IPS-20b (cell line): ENCODE data around the gene SRD5A2.
"Not testable (repeated sequence)": the region's sequence is repeated elsewhere in the genome, so short reads cannot be mapped to it uniquely, and the experiment has no call there.

ENCODE experiments used
- H3K27ac ChIP-seq: one replicate; pipeline ENCODE4 v1.5.1; 2013; ENCODE audit warnings: low read length
- H3K27me3 ChIP-seq: 2 replicates; pipeline ENCODE4 v1.6.1; 2013; ENCODE audit warnings: mild to moderate bottlenecking, low read length, inconsistent platforms; ENCODE audit not compliant: insufficient read depth
- H3K36me3 ChIP-seq: 2 replicates; pipeline ENCODE4 v1.6.1; 2013; ENCODE audit warnings: low read depth, mild to moderate bottlenecking, inconsistent platforms, low read length, moderate library complexity; ENCODE audit not compliant: insufficient read depth
- H3K4me1 ChIP-seq: 2 replicates; pipeline ENCODE4 v1.6.1; 2013; ENCODE audit warnings: mild to moderate bottlenecking, control low read depth, inconsistent platforms, low read length, moderate library complexity; ENCODE audit not compliant: insufficient read depth
- H3K4me3 ChIP-seq: 2 replicates; pipeline ENCODE4 v1.5.1; 2013; ENCODE audit warnings: mild to moderate bottlenecking, low read length, inconsistent platforms
- H3K9ac ChIP-seq: 2 replicates; pipeline ENCODE4 v1.6.1; 2013; ENCODE audit warnings: low read depth, mild to moderate bottlenecking, inconsistent platforms, low read length, moderate library complexity
- H3K9me3 ChIP-seq: 2 replicates; pipeline ENCODE4 v1.6.1; 2013; ENCODE audit warnings: mild to moderate bottlenecking, low read depth, low read length, inconsistent platforms; ENCODE audit not compliant: insufficient read depth

Gene SRD5A2

DNA sequence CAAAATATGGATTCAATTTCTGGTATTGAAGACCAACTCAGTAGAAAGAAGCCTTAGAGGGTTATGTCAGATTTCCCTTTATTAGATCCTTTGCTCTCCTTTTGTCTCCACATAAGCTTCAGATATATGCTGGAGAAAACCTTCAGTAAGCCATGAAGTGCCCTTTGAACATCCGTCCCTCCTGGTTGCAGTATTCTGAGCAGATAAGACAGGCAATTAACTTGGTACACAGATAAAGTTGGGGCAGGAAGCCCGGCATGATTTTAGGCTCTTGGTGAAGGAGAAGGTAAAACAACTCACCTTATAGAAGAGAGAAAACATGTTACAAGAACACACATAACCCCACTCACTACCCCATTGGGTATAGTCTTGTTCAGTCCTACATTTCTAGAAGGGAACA lies 76.4 kb downstream of the SRD5A2 start:
- Histone ChIP-seq H3K9ac (no peak overlapping the region), H3K4me1 (no peaks in the 10 kb centered on the region), H3K4me3 (no peak overlapping the region), H3K27ac (no peak overlapping the region), H3K36me3 (no peaks in the 10 kb centered on the region), H3K9me3 (no peaks in the 10 kb centered on the region), H3K27me3 (no peaks in the 10 kb centered on the region)

DNA sequence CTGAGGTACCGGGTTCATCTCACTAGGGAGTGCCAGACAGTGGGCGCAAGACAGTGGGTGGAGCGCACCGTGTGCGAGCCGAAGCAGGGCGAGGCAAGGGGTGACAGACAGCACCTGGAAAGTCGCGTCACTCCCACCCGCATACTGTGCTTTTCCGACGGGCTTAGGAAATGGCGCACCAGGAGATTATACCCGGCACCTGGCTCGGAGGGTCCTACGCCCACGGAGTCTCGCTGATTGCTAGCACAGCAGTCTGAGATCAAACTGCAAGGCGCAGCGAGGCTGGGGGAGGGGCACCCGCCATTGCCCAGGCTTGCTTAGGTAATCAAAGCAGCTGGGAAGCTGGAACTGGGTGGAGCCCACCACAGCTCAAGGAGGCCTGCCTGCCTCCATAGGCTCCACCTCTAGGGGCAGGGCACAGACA lies 84.3 kb downstream of the SRD5A2 start:
- Histone ChIP-seq H3K4me3 (peak overlapping the region; percentile 74), H3K9ac (peak overlapping the region; percentile 69; the same call in 1 of the 2 replicates)
- H3K4me1 ChIP-seq, H3K9me3 ChIP-seq, H3K27me3 ChIP-seq, H3K36me3 ChIP-seq, H3K27ac ChIP-seq: not testable (repeated sequence)

DNA sequence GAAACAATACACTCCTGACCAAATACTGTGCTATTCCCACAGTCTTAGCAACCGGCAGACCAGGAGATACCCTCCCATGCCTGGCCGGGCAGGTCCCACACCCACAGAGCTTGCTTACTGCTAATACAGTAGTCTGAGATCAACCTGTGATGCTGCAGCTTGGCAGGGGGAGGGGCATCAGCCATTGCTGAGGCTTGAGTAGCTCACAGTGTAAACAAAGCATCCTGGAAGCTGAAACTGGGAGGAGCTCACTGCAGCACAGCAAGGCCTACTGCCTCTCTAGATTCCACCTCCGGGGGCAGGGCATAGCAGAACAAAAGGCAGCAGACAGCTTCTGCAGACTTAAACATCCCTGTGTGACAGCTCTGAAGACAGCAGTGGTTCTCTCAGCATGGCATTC lies 91.4 kb downstream of the SRD5A2 start:
- peak overlapping the region; percentile 43 for H3K4me3 ChIP-seq
- H3K9me3 ChIP-seq, H3K27me3 ChIP-seq, H3K36me3 ChIP-seq, H3K4me1 ChIP-seq: not testable (repeated sequence)
- H3K27ac ChIP-seq: peak overlapping the region; percentile 38
- peak overlapping the region; percentile 53 for H3K9ac ChIP-seq

DNA sequence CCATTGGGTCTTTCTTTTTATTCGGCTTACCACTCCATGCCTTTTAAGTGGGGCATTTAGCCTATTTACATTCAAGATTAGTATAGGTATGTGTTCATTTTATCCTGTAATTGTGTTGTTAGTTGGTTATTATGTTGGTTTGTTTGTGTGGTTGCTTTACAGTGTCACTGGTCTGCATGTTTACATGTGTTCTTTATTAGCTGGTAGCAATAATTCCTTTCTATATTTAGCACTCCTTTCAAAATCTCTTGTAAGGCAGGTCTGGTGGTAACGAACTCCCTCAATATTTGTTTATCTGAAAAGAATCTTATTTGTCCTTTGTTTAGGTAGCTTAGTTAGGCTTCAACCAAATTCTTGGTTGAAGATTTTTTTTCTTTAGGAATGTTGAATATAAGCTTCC lies 97.5 kb downstream of the SRD5A2 start:
- Histone ChIP-seq H3K4me3 (no peak overlapping the region), H3K9me3 (no peaks in the 10 kb centered on the region), H3K4me1 (no peaks in the 10 kb centered on the region), H3K9ac (no peak overlapping the region), H3K27me3 (no peaks in the 10 kb centered on the region), H3K36me3 (no peaks in the 10 kb centered on the region), H3K27ac (no peak overlapping the region)

DNA sequence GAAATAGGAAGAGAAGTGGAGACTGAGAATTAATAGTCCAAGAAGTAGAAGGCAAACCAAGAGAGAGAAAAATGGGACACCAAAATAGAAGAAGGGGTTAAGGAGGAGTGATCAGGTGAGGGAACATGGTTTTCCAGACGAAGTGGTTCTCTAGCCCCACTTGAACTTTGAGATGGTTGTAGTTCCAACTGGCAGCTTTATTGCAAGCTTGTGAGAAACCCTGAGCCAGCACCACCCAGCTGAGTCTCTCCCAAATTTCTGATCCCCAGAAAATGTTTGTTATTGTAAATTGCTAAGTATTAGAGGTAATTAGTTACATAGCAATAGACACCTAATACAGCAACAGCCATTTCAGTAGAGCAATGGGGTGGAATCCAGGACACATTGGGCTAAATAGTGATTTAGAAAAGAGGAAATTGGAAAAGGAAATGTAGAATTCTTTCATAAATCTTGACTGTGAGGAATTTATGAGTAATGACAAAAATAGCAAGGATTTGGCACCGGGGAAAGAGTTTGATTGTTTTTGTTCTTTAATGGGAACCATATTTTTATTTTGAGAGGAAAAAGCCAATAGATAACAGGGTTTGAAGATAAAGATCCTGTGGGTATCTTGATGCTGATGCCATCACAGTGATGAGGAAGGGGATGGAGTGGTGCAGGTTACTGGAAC lies 104.1 kb downstream of the SRD5A2 start:
- Histone ChIP-seq H3K36me3 (no peaks in the 10 kb centered on the region), H3K4me3 (no peak overlapping the region), H3K27ac (no peak overlapping the region), H3K4me1 (no peaks in the 10 kb centered on the region), H3K9me3 (no peaks in the 10 kb centered on the region; the same call in 1 of the 2 replicates), H3K9ac (no peak overlapping the region), H3K27me3 (no peaks in the 10 kb centered on the region)

DNA sequence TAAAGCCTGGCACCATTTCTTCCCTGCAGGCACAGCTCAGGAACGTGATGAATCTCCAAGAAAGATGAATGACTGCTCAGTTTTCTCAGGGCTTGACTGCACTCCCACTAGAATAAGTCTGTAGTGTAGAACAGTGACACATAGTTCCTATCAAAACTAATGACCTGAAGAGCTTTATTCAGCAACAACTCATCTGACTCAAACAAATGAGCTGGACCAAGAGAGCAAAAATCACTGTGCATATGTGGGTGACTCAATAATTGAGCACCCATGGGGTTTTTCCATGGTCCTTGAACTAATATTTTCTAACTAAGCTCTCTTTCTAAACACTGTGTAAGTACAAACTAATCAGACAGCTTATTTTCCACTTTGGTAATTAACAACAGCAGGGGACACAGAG lies 105.0 kb downstream of the SRD5A2 start:
- Histone ChIP-seq H3K4me3 (no peak overlapping the region), H3K27ac (no peak overlapping the region), H3K36me3 (no peaks in the 10 kb centered on the region), H3K9me3 (no peaks in the 10 kb centered on the region; the same call in 1 of the 2 replicates), H3K9ac (no peak overlapping the region), H3K27me3 (no peaks in the 10 kb centered on the region), H3K4me1 (no peaks in the 10 kb centered on the region)

DNA sequence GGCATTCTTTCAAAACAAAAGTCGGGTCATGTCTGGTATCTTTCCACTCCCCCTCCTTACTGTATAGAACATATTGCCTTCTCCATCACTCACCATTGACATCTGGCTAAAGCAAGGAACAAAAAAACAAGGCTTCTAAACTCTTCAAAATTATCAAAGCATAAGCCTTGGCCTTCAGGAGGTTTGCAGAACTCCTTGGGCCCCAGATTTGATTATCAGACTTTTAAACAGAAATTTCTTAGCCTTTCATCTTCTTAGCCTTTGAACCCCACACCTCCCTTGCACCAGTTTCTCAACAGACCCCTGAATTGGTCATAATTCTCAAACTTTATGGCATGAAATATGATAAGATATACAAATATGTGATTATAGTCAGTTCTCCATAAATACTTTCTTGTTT lies 106.4 kb downstream of the SRD5A2 start:
- Histone ChIP-seq H3K27ac (no peak overlapping the region), H3K27me3 (no peaks in the 10 kb centered on the region), H3K9me3 (no peaks in the 10 kb centered on the region; the same call in 1 of the 2 replicates), H3K4me3 (no peak overlapping the region), H3K36me3 (no peaks in the 10 kb centered on the region), H3K4me1 (no peaks in the 10 kb centered on the region), H3K9ac (no peak overlapping the region)
